Measurements from ENCODE around the gene PROM1.

DNA sequence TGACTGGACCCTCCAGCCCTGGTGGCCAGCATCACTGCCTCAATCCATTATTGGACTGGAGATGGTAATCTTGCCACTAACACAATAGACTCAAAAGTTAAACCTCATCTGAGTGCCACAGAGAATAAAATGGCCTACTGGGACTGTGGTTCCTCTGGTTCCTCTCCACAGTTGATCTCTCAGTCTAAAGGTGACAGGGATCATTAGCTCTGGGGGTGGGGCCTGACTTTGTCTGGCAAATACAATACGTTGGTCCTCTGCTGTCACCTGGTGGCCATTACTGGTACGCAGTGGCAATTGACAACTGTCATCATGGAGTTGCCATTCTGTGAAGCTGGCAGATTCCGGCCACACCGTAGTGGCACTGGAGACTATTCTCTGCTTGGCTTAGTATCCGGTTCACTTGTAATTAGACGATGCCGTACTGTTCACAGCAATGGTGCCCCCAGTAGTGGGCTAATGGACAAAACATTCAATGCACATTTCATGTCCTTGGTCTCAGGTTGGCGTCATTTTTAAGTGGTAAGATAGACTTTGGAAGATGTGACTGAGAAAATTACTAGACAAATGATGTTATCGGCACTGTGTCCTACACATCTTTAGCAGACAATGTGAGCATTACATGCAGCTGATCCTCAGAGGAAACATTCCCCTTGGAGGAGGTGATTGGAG, 127.5 kb downstream of the PROM1 start:
- TF ChIP-seq, protein P1, sequence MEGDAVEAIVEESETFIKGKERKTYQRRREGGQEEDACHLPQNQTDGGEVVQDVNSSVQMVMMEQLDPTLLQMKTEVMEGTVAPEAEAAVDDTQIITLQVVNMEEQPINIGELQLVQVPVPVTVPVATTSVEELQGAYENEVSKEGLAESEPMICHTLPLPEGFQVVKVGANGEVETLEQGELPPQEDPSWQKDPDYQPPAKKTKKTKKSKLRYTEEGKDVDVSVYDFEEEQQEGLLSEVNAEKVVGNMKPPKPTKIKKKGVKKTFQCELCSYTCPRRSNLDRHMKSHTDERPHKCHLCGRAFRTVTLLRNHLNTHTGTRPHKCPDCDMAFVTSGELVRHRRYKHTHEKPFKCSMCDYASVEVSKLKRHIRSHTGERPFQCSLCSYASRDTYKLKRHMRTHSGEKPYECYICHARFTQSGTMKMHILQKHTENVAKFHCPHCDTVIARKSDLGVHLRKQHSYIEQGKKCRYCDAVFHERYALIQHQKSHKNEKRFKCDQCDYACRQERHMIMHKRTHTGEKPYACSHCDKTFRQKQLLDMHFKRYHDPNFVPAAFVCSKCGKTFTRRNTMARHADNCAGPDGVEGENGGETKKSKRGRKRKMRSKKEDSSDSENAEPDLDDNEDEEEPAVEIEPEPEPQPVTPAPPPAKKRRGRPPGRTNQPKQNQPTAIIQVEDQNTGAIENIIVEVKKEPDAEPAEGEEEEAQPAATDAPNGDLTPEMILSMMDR (IDR thresholded peaks at IDR 0.05), result peak; percentile 85 to 97 (median 96)
- no peak for TF ChIP-seq POLR2A (IDR thresholded peaks at IDR 0.05)
